CD4-positive, alpha-beta T cell treated with Interleukin-15 for 1 hour (primary cell): Measurements from ENCODE around the gene SLC1A5.
A peak's percentile ranks its signal among the peaks of the same experiment; 100 is the strongest.
"Not testable (repeated sequence)": the region's sequence is repeated elsewhere in the genome, so short reads cannot be mapped to it uniquely, and the experiment has no call there.

ENCODE experiments used
- DNase-seq: peaks from one replicate; pipeline ENCODE4 v3.0.0-alpha.2; 2020

Gene SLC1A5

DNA sequence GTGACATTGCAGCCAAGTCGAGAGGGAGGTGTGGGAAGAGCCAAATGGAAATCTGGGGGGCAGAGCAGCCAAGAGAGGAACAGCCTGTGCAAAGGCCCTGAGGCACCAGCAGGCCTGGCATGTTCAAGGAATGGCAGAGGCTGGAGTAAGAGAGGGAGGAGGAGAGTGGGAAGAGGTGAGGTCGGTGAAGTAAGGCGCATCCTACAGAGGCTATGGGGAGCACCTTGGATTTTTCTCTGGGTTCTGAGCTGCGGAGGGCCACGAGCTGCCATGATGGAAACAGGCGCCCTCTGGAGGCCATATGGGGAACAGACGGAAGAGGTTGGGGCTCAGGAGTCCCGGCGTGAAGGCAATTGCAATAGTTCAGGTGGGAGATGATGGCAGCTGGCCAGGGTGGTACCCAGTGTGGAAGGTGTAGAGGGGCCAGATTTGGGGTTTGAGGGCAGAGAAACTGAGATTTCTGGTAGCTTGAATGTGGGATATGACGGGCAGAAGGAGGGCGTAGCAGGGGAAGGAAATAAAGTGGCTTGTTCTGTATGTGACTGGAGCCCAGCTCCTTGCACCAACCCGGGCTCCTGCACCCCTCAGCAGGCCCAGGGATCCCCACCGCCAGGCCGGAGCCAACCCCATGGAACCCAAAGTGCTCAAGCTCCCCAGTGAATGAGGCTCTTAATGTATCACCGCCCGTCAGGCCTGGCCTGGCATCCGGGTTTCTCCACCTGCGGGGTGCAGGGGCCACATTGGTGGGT lies 21.7 kb downstream of the SLC1A5 start:
- DNase-seq: peak; percentile 58

DNA sequence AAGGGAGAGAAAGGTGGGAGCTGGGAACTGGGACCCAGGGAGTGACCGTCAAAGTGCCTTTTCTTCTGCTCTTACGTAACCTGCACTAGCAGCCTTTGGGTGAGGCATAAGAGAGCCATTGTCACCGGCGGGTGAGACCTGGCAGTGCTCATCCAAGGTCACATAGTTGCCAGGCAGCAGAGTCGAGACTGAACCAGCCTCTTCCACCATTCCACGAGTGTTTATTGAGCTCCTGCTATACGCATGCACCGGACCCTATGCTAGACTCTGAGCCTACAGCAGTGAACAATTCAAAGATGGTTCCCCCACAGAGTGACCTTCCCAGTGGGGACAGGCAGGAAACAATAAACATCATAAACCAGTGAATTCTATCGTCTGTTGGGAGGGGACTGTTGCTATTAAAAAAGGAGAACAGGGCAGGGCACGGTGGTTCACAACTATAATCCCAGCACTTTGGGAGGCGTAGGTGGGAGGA lies 23.5 kb downstream of the SLC1A5 start:
- no peak for DNase-seq

DNA sequence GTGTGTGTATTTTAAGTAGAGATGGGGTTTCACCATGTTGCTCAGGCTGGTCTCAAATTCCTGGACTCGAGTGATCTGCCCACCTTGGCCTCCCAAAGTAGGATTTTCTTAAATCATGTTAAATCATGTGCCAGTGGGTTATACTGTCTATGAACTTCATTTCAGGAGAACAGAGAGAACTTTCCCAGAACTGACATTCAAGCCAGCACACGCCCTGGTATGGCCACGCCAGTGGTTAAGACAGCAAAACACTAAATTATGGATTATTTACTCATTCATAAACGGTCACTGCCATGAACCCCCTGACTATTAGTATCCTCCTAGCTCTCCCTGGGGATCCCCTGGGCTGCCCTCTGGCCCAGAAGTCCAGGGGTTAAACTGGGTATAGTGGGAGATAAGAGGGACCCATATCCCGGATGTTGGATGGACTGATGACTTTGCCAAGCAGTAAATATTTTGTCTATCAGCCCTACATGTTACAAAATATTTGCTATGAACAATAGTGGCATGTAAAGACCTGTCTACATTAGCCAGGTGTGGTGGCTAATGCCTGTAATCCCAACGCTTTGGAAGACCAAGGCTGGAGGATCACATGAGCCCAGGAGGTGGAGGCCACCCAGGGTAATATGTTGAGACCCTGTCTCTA lies 26.0 kb downstream of the SLC1A5 start:
- no peak for DNase-seq

DNA sequence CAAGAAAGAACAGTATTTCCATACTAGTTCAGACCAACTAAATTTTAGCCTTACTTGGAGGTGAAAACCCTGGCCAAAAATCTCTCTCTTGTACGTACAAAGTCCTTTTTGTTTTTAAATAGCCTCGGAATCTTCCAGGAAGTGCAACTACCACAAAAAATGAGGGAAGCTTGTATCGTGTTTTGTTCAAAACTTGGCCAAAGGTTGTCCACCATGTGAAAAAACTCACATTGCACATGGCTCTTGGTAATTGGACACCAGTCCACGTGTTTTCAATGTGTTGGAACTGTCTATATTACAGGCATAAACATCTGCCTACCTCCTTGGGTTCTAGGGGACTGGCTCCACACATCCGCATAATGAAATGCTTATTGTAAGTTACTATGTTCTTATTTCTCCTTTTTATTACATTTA lies 27.0 kb downstream of the SLC1A5 start:
- no peak for DNase-seq

DNA sequence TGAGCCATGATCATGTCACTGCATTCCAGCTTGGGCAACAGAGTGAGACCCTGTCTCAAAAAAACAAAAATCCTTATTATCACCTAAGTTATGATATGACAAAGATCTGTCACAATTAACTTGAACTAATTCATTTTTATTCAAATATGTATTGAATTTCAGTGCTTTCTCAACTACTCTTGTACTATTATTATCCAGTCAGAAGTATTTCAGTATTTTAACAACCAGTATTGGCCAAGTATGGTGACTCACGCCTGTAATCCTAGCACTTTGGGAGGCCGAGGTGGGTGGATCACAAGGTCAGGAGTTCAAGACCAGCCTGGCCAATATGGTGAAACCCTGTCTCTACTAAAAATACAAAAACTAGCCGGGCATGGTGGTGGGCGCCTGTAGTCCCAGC lies 27.5 kb downstream of the SLC1A5 start:
- not testable (repeated sequence) for DNase-seq

DNA sequence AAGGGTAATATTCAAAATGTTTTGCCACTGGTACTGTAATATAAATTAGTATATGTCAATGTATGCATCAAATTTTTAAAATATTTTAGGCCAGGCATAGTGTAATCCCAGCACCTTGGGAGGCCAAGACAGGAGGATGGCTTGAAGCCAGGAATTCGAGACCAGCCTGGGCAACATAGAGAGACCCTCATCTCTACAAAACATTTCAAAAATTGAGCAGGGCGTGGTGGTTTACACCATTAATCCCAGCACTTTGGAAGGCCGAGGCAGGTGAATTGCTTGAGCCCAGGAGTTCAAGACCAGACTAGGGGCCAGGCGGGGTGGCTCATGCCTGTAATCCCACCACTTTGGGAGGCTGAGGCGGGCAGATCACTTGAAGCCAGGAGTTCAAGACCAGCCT lies 28.0 kb downstream of the SLC1A5 start:
- DNase-seq: no peak

DNA sequence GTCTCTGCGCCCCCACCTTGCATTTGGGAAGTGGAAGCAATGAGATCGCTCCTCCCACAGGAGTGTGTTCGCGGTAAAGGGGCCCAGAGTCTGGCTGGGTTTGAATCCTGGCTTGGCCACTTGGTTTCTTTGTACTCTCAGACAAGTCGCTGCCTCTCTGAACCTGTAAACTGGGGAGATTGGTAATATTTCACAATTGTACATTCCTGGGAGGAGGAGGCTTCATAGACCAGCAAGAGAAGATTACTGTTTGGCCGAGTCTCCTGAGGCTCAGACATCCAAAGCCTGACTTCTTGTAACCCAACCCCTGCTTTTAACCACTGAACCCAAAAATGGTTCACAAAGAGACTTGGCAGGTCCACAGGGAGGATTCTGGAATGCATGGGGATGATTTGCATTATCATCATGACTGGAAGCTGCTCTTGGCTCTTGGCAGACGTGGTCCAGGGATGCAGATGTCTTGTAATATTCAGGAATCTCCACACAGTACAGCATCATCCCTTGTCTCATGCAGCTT lies 28.5 kb downstream of the SLC1A5 start:
- DNase-seq: no peak

DNA sequence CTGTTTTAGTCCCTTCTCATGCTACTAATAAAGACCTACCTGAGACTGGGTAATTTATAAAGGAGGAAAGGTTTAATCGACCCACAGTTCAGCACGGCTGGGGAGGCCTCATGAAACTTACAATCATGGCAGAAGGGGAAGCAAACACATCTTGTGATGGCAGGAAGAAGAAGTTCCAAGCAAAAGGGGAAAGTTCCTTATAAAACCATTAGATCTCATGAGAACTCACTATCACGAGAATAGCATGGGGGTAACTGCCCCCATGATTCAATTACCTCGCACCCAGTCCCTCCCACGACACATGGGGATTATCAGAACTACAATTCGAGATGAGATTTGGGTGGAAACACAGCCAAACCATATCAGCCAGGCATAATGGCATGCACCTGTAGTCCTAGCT lies 29.2 kb downstream of the SLC1A5 start:
- no peak for DNase-seq

DNA sequence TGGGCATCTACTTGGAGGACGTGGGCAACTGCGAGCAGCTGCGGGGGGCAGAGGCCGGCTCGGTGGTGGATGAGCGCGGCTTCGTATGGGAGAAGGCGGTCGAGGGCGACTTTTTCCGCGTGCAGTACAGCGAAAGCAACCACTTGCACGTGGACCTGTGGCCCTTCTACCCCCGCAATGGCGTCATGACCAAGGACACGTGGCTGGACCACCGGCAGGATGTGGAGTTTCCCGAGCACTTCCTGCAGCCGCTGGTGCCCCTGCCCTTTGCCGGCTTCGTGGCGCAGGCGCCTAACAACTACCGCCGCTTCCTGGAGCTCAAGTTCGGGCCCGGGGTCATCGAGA lies 31.9 kb downstream of the SLC1A5 start:
- DNase-seq: no peak

DNA sequence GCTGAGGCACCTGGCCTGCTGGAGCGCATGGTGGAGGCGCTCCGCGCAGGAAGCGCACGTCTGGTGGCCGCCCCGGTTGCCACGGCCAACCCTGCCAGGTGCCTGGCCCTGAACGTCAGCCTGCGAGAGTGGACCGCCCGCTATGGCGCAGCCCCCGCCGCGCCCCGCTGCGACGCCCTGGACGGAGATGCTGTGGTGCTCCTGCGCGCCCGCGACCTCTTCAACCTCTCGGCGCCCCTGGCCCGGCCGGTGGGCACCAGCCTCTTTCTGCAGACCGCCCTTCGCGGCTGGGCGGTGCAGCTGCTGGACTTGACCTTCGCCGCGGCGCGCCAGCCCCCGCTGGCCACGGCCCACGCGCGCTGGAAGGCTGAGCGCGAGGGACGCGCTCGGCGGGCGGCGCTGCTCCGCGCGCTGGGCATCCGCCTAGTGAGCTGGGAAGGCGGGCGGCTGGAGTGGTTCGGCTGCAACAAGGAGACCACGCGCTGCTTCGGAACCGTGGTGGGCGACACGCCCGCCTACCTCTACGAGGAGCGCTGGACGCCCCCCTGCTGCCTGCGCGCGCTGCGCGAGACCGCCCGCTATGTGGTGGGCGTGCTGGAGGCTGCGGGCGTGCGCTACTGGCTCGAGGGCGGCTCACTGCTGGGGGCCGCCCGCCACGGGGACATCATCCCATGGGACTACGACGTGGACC lies 32.4 kb downstream of the SLC1A5 start:
- no peak for DNase-seq

DNA sequence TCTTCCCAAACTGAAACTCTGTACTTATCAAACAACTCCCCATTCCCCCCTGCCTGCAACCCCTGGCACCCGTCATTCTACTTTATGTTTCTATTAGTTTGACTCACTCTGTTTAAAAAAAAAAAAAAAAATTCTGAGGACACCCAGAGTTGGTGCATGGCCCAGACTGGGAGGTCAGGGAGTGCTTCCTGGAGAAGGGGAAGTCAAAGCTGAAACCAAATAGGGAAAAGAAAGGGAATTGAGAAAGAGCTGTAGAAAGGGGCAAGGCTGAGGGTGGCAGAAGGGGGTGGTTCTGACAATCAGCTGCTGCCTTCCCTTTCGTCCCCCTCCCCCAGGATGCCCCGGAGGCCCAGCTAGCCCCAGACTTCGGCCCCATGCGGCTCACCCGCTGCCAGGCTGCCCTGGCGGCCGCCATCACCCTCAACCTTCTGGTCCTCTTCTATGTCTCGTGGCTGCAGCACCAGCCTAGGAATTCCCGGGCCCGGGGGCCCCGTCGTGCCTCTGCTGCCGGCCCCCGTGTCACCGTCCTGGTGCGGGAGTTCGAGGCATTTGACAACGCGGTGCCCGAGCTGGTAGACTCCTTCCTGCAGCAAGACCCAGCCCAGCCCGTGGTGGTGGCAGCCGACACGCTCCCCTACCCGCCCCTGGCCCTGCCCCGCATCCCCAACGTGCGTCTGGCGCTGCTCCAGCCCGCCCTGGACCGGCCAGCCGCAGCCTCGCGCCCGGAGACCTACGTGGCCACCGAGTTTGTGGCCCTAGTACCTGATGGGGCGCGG lies 33.1 kb downstream of the SLC1A5 start:
- DNase-seq: no peak

DNA sequence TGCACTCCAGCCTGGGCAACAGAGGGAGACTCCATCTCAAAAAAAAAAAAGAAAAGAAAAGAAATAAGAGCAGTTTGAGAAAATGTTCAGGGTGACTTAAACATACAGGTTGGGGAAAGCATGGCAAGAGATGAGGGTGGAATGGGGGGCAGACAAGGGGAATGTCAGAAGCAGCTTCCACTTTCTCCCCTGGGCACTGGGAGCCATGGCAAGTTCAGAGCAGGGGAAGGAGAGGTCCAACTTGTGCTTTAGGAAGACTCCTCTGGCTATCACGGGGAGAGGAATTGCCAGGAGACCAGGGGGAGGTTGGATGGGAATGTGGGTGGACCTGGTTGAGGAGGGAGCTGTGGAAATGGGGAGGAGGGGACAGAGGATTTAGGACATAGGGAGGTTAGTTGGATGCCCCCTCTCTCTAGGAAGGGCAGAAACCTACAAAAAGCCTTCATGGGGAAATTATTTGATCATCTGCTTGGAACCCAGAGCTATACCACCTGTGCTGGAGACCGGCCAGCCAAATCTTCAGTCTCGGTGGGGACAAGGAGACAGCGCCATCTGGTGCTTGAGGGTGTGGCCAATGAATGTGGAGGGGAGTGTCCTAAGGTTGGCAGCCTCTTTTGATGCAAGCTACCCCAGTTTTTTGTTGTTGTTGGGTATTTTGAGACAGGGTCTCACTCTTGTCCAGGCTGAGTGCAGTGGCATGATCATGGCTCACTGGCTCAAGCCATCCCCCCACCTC lies 34.8 kb downstream of the SLC1A5 start:
- peak; percentile 67 for DNase-seq

DNA sequence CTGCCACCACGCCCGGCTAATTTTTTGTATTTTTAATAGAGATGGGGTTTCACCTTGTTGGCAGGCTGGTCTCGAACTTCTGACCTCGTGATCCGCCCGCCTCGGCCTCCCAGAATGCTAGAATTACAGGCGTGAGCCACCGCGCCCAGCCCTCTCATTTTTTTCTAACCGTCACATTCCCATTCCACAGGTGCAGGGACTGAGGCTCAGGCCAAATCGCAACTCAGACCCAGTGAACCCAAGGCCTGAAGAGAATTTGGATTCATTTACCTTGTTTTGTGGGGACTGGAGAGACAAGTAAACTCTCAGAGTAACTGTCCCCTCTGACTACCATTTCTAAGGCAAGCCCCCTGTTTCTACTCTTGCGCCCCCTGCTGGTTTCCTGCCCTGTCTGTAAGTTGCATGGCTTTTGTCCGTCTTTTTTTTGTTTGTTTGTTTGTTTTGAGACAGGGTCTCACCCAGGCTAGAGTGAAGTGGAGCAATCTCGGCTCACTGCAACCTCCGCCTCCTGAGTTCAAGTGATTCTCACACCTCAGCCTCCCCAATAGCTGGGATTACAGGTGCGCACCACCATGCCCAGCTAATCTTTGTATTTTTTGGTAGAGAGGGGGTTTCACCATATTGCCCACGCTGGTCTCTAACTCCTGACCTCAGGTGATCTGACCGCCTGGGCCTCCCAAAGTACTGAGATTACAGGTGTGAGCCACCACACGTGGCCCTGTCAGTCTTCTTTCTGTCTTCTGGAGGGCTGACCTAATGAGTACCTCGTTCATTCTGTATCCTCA lies 39.9 kb downstream of the SLC1A5 start:
- peak; percentile 64 for DNase-seq

DNA sequence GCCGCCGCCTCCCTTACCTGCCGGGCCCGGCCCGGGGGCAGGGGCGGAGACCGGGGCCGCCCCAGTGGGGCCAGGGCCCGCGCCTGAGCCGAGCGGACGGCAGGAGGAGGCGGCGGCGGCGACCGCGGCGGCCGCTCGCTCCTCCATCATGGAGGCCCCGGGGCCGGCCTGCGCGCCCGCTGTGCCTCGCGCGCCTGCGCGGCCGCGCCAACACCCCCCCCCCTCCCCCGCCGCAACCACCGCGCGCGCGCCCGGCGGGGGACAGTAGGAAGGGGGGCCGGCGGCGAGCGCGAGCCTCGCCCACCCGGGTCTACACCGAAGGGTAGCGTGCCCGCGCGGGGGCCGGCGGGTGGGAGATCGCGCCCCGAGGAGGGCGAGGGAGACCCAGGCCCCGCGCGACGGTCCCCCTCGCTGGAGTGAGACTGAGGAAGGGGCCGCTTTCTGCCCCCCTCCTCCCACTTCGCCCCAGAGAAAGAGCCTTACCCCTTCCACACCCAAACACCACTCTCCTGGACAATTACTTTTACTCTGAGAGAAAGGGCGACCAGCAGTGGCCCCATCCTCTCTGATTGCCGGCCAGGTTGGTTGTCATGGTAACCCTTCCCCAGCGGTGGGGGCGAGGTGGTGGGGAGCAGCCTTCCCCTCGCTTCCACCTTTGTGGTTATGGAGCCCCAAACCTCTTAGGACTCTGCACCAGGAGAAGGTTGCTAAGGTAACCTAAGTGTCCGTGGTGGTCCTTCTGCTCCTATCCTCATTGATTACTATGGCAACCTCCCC lies 41.9 kb downstream of the SLC1A5 start, which contains the start of gene STRN4:
STRN4 (minus strand) TSS at position 170 of the 777 bp plus-strand sequence; CDS start at position 150, 20 bp downstream.
- peak; percentile 67 for DNase-seq

DNA sequence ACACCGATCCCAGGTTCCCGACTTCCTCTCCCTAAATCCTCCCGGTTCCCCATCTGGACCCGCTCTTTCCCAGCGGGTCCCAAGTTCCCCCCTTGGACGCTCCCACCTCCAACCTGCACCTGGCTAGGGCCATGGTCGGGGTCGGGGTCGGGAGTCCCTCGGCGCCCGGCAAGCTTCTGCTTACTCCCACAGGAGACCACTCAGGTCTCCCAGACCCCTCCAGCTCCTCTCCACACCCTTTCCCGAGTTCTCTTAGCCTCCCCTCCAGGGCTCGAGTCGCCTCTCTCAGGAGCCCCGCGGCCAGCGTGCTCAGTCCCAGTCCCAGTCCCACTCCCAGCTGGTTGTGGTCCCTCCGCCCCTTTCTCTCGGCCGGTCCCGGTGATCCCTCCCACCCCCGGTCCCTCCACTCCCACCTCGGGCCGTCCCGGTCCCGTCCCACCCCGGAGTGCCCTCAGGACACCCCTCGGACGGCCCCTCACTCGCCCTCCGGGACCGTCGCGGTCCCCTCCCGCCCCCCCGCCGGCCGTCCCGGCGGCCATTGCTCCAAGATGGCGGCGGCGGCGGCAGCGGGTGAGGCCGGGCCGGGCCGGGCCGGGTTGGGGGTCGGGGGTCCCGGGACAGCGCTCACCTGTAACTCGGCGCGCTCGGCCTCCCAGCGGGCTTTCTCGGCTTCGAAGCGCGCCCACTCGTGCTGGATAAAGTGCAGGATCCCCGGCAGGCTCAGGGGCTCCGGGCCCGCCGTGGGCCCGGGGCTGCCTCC lies 42.7 kb downstream of the SLC1A5 start, which contains the start of gene FKRP:
FKRP (plus strand) TSS at position 537 of the 760 bp plus-strand sequence. CDS start 9,394 bp downstream, outside the sequence.
- no peak for DNase-seq

DNA sequence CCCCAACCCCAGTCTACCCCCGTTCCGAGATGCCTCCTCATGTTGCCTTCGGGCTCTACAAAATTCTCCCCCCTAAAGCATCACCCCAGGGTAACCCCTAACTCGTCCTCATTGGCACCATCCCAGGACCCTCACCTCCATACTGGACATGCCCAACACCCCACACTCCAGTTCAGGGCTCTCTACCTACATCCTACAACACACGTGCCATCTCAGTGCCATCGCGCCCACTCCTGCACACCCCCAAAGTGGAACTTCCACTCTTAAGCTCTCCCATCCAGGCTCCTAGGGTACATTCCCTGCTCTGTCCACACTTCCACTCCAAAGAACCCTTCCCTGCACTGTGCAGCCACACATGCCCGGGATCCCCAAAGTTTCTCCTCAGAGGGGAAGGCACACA lies 43.4 kb downstream of the SLC1A5 start:
- no peak for DNase-seq

DNA sequence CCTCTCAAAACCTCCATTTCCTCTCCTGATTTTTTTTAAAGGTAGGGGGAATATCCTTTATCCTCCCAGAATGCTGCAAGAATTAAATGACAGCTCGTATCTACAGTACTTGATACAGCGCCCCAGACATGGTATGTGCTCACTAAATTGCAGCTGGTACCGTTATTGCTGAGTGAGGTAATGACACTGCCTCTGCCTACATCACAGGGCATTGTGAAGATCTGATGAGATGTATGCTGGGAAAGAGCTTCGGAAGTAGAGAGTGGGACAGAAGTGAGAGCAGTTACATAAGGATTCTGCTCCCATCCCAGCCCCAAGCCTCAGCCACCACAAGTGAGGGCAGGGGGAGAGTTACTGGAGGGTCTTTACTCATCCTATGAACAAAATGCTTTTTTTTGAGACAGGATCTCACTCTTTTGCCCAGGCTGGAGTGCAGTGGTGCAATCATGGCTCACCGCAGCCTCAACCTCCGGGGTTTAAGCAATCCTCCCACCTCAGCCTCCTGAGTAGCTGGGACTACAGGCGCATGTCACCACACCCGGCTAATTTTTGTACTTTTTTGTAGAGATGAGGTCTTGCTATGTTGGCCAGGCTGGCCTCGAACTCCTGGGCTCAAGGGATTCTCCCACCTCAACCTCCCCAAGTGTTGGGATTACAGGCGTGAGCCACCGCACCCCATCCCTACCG lies 44.2 kb downstream of the SLC1A5 start:
- no peak for DNase-seq

DNA sequence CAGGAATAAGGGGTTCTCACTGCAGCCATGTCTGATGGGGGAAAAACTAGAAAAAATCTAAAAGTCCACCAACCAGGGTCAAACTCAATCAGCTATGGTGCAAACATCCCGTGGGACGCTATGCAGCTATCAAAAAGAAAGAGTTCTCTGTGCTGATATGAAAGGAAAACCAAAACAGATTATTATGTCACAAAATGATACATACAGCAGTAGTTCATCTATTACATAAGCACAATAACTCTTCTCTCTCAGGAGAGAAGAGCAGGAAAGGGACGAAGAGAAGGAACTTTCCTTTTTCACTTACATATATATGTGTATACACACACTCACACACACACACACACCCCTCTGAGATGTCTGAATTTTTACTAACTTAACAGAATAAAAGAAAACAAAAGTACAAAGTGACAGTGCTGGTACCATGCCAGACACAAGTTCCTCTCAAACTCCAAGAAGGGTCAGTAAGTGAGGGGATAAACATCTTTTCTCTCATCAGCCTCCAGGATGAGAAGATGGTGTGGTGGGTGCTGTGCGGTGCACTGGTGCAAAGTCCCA lies 45.4 kb downstream of the SLC1A5 start:
- no peak for DNase-seq

DNA sequence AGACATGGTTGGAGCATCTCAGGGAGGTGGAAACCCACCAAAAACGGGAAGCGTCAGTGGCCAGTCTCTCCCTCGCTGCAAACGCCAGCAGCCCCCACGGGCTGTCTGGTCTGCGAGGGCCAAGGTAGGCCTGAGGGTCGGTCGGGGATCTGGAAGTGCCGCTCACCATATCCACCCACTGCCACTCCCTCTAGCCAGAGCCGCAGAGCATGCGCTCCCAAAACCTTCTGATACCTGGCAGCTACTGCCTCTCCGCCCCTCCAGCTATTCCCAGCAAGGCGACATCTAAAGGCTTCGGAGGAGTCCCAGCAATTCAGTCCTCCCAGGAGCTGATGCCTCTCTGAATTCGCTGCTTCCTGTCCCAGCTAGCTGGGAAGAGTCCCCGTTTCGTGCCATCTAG lies 46.9 kb downstream of the SLC1A5 start:
- DNase-seq: no peak
